ENCODE results near the gene SH2D6. TPM values are rescaled to one million over a fixed set of nuclear protein-coding genes. Genes with fewer than 3 reads are reported as not detected.

SH2D6 gene
- total and polyA plus RNA-seq, 2 of the 8 experiments (the other 6 are each of a cell fraction or from before 2014, with no cell fraction given) = 0.42 TPM; not detected in 1

DNA sequence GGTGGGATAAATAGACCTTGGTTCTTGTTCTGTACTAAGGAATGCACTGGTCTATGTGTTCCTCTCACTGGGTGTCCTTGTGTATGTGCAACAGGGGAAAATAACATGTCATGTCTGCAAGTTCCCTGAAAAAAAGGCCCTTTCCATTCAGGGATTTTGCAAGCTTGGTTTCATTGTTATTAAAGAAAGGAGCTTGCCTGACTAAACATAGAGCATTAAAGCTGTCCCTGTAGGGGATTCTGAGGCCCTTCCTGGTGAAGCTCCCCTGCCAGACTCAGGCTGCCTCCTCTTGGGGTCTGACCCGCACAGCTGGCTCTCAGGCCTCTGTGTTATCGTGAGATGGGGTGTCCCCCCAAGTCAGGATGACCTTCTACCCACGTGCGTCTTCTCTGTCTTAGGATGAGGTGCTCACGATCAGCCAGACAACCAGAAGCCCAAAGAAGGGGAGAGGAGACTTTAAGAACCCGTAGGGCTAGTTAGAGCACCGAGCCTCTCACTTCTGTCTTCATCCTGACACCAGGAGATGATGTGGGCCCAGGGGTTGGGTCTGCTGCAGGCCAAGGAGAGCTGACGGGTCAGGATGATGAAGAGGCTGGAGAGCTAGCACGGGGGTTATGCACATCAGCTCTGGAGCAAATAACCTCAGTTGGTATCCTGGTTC, 29.5 kb upstream of the SH2D6 start (continued):
- TF ChIP-seq NANOG (IDR thresholded peaks at IDR 0.05; ENCODE audit: insufficient read depth, low read depth, low read length, poor library complexity, severe bottlenecking) (no peak), SUZ12 (IDR thresholded peaks at IDR 0.05; ENCODE audit: low read length) (no peak)

Data from H1 (cell line).